K562 (cell line): ENCODE data around the gene CD48. TPM values are rescaled to one million over a fixed set of nuclear protein-coding genes. Genes with fewer than 3 reads are reported as not detected.

ENCODE experiments used
- ATF1 ChIP-seq, 2 experiments: fragments of 450-650 bp in 1 of 2; IDR thresholded peaks; 2 replicates each; pipeline ENCODE4 v1.6.1; 2016; ENCODE audit warnings: missing compliant biosample characterization in 1 of 2, missing genetic modification characterization in 1 of 2
- ATF7 ChIP-seq: fragments of 450-650 bp; IDR thresholded peaks from 2 replicates; pipeline ENCODE4 v1.7.1; 2014; ENCODE audit warnings: mild to moderate bottlenecking, moderate library complexity
- ETV6 ChIP-seq, 3 experiments: fragments of 150-350 bp in 1 of 3; sonication (generic) in 1 of 3; formaldehyde crosslinking in 1 of 3; IDR thresholded peaks; 2 replicates each; pipeline versions ENCODE4 v1.6.1 to v1.8.0; 2014 to 2022; ENCODE audit warnings: borderline replicate concordance in 2 of 3, low read depth in 2 of 3, antibody characterized with exemption in 1 of 3, low read length in 1 of 3, mild to moderate bottlenecking in 1 of 3, missing genetic modification reagents in 1 of 3
- GABPB1 ChIP-seq: sonication (generic); formaldehyde crosslinking; IDR thresholded peaks from 2 replicates; pipeline ENCODE4 v1.8.0; 2022; ENCODE audit warnings: mild to moderate bottlenecking, missing genetic modification reagents
- HNRNPK ChIP-seq: fragments of 200-400 bp; formaldehyde crosslinking; IDR thresholded peaks from one replicate; pipeline ENCODE4 v1.6.1; 2018; ENCODE audit warnings: mild to moderate bottlenecking, low read depth, low read length; ENCODE audit not compliant: poor library complexity, severe bottlenecking
- MTA2 ChIP-seq: fragments of 450-650 bp; IDR thresholded peaks from 2 replicates; pipeline ENCODE4 v1.6.1; 2016; ENCODE audit warnings: low read depth
- NBN ChIP-seq: fragments of 450-650 bp; IDR thresholded peaks from 2 replicates; pipeline ENCODE4 v1.6.1; 2016; ENCODE audit warnings: low read depth, mild to moderate bottlenecking
- NEUROD1 ChIP-seq: fragments of 150-350 bp; IDR thresholded peaks from 2 replicates; pipeline ENCODE4 v1.6.1; 2014; ENCODE audit warnings: borderline replicate concordance, low read length, low read depth; ENCODE audit not compliant: partially characterized antibody
- NR2C1 ChIP-seq, 2 experiments: fragments of 450-650 bp; IDR thresholded peaks; 2 replicates each; pipeline ENCODE4 v1.6.1; 2017; ENCODE audit warnings: mild to moderate bottlenecking in 2 of 2, antibody characterized with exemption in 1 of 2, inconsistent platforms in 1 of 2, missing compliant biosample characterization in 1 of 2, missing genetic modification characterization in 1 of 2
- NR2C2 ChIP-seq, 2 experiments: fragments of 200-800 bp in 1 of 2; sonication (Bioruptor generic) in 1 of 2; sonication (generic) in 1 of 2; formaldehyde crosslinking in 1 of 2; IDR thresholded peaks; 2 replicates each; pipeline versions ENCODE4 v1.6.1 to v1.8.0; 2016 to 2022; ENCODE audit warnings: mild to moderate bottlenecking in 1 of 2, missing compliant biosample characterization in 1 of 2, missing genetic modification characterization in 1 of 2, missing genetic modification reagents in 1 of 2
- STAT5A ChIP-seq: IDR thresholded peaks from 2 replicates; pipeline ENCODE4 v1.6.1; 2012; ENCODE audit warnings: low read length, inconsistent platforms, borderline replicate concordance
- TARDBP ChIP-seq: fragments of 450-650 bp; IDR thresholded peaks from 2 replicates; pipeline ENCODE4 v1.6.1; 2016
- ZBTB7A ChIP-seq: IDR thresholded peaks from 2 replicates; pipeline ENCODE4 v1.6.1; 2011; ENCODE audit warnings: low read depth, mild to moderate bottlenecking, low read length, moderate library complexity, borderline replicate concordance; ENCODE audit not compliant: control insufficient read depth
- ZNF347 ChIP-seq: fragments of 450-650 bp; formaldehyde crosslinking; IDR thresholded peaks from 2 replicates; pipeline ENCODE4 v1.4.0; 2020; ENCODE audit warnings: low read depth, mild to moderate bottlenecking, moderate library complexity
- ZNF589 ChIP-seq: fragments of 200-800 bp; sonication (Bioruptor generic); IDR thresholded peaks from 2 replicates; pipeline ENCODE4 v1.6.1; 2016; ENCODE audit warnings: low read depth, missing genetic modification characterization, missing compliant biosample characterization
- polyA plus RNA-seq, 8 experiments: library from polyadenylated mRNA; depleted of rRNA in 4 of 8; stranded (reverse) in 5 of 8; unstranded in 3 of 8; fragments of >200 nt; fragmentation: Nextera tagmentation in 2 of 8; fragmentation: Illumina TruSeq in 1 of 8; extraction: Ambion mirVana in 2 of 8; extraction: Trizol in 1 of 8; gene quantifications; 2 replicates each; pipeline versions ENCODE4 v1.2.1 to v1.2.3, GENCODE V29; 2011 to 2014; ENCODE audit warnings: inconsistent platforms in 1 of 8, missing spikeins in 1 of 8
- total RNA-seq, 7 experiments: library from RNA; depleted of rRNA in 6 of 7; stranded (reverse); fragments of >200 nt in 6 of 7; fragmentation: Illumina TruSeq in 2 of 7; extraction: Trizol in 2 of 7; gene quantifications; 2 replicates each; pipeline versions ENCODE4 v1.2.1 to v1.2.3, GENCODE V29; 2011 to 2021; ENCODE audit warnings: low replicate concordance in 1 of 7
- TF ChIP-seq, protein P1 (sequence below): fragments of 250-450 bp; sonication (Bioruptor Pico); IDR thresholded peaks from 2 replicates; pipeline ENCODE4 v1.4.0; 2020
- TF ChIP-seq, protein P2 (sequence below): fragments of 250-450 bp; sonication (Bioruptor Pico); IDR thresholded peaks from 2 replicates; pipeline ENCODE4 v1.8.0; 2022; ENCODE audit warnings: inconsistent platforms, mild to moderate bottlenecking, moderate library complexity, borderline replicate concordance

Gene CD48
- total and polyA plus RNA-seq, 9 of the 15 experiments (the other 6 are each of a cell fraction or from before 2014, with no cell fraction given): 0.10 to 0.42 (median 0.29) TPM; not detected in 3

DNA sequence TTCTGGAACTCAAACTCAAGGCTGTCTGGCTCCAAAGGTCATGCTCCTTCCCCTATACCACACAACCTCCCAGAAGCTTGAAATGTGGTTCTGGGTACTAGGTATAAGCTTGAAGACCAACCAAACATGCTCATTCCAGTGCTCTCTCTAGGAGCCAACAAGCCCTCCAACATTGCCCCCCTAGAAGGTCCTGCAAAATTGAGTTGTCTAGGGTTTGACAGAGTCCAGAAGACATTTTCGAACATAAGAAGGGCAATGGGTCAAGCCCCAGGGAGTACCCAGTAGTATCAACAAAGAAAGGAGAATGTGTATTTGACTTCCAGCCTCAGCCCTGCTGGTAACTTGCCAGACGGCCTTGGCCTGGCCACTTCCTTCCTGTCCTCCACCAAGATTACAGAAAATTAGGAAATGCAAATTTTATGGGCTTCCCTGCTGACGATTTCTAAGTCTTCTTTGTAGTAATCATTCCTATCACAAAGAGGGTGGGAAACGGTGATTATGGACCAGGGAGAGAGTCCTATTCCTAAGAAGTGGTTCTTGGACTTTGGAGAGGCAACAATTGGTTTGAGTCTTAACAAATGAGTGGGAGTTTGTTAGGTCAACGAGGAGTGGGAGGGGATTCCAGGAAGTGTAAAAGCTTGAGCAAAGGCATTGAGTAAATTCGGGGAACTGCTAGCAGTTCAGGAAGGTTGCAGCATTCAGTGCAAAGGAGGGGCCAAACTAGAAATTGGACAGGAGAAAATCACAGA is 46.1 kb downstream of the CD48 start (continued):
- TF ChIP-seq, protein P1, sequence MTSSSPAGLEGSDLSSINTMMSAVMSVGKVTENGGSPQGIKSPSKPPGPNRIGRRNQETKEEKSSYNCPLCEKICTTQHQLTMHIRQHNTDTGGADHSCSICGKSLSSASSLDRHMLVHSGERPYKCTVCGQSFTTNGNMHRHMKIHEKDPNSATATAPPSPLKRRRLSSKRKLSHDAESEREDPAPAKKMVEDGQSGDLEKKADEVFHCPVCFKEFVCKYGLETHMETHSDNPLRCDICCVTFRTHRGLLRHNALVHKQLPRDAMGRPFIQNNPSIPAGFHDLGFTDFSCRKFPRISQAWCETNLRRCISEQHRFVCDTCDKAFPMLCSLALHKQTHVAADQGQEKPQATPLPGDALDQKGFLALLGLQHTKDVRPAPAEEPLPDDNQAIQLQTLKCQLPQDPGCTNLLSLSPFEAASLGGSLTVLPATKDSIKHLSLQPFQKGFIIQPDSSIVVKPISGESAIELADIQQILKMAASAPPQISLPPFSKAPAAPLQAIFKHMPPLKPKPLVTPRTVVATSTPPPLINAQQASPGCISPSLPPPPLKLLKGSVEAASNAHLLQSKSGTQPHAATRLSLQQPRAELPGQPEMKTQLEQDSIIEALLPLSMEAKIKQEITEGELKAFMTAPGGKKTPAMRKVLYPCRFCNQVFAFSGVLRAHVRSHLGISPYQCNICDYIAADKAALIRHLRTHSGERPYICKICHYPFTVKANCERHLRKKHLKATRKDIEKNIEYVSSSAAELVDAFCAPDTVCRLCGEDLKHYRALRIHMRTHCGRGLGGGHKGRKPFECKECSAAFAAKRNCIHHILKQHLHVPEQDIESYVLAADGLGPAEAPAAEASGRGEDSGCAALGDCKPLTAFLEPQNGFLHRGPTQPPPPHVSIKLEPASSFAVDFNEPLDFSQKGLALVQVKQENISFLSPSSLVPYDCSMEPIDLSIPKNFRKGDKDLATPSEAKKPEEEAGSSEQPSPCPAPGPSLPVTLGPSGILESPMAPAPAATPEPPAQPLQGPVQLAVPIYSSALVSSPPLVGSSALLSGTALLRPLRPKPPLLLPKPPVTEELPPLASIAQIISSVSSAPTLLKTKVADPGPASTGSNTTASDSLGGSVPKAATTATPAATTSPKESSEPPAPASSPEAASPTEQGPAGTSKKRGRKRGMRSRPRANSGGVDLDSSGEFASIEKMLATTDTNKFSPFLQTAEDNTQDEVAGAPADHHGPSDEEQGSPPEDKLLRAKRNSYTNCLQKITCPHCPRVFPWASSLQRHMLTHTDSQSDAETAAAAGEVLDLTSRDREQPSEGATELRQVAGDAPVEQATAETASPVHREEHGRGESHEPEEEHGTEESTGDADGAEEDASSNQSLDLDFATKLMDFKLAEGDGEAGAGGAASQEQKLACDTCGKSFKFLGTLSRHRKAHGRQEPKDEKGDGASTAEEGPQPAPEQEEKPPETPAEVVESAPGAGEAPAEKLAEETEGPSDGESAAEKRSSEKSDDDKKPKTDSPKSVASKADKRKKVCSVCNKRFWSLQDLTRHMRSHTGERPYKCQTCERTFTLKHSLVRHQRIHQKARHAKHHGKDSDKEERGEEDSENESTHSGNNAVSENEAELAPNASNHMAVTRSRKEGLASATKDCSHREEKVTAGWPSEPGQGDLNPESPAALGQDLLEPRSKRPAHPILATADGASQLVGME (CRISPR knock-in tag): no peak
- TF ChIP-seq ATF7: peak; percentile 68; the same call in 1 of the 2 replicates
- peak; percentile 95 to 99 for TF ChIP-seq ETV6 (IDR thresholded peaks at IDR 0.05; ENCODE audit: borderline replicate concordance in 1 of 2, low read depth in 2 of 2, low read length in 1 of 2)
- TF ChIP-seq ETV6 (CRISPR knock-in tag; IDR thresholded peaks at IDR 0.05; ENCODE audit: borderline replicate concordance): no peak
- TF ChIP-seq NR2C2 (CRISPR knock-in tag; IDR thresholded peaks at IDR 0.05): no peak
- TF ChIP-seq NR2C2 (tag; IDR thresholded peaks at IDR 0.05): peak; percentile 75; the same call in 1 of the 2 replicates
- TF ChIP-seq NR2C1 (IDR thresholded peaks at IDR 0.05): 0 out of 2 replicates have a peak, but pooled peaks have one; percentile 24
- TF ChIP-seq NR2C1 (tag; IDR thresholded peaks at IDR 0.05): peak; percentile 25; the same call in 1 of the 2 replicates
- TF ChIP-seq NBN: peak; percentile 93
- peak; percentile 44; the same call in 1 of the 2 replicates for TF ChIP-seq ZNF589 (CRISPR knock-in tag)
- TF ChIP-seq GABPB1 (CRISPR knock-in tag): peak; percentile 33; the same call in 1 of the 2 replicates
- TF ChIP-seq ZBTB7A: no peak
- peak; percentile 94 for TF ChIP-seq STAT5A
- peak; percentile 16 for TF ChIP-seq NEUROD1
- TF ChIP-seq TARDBP: no peak
- no peak for TF ChIP-seq MTA2
- TF ChIP-seq ZNF347 (CRISPR knock-in tag): no peak
- no peak for TF ChIP-seq ATF1 (CRISPR knock-in tag; IDR thresholded peaks at IDR 0.05)
- peak; percentile 74 for TF ChIP-seq ATF1 (tag; IDR thresholded peaks at IDR 0.05)
- TF ChIP-seq, protein P2, sequence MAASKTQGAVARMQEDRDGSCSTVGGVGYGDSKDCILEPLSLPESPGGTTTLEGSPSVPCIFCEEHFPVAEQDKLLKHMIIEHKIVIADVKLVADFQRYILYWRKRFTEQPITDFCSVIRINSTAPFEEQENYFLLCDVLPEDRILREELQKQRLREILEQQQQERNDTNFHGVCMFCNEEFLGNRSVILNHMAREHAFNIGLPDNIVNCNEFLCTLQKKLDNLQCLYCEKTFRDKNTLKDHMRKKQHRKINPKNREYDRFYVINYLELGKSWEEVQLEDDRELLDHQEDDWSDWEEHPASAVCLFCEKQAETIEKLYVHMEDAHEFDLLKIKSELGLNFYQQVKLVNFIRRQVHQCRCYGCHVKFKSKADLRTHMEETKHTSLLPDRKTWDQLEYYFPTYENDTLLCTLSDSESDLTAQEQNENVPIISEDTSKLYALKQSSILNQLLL: no peak
- no peak for TF ChIP-seq HNRNPK
